HEK293 (cell line): ENCODE data around the gene ADAM17.

ENCODE experiments used
- CTCF ChIA-PET: fragments of 350-600 bp; formaldehyde crosslinking; extraction: SDS; loops from one replicate; lab custom pipeline; 2021; ENCODE audit warnings: antibody characterized with exemption; lab: Yijun Ruan, JAX
- POLR2A ChIA-PET: fragments of 300-600 bp; formaldehyde crosslinking; extraction: SDS; loops from one replicate; lab custom pipeline; 2020; ENCODE audit warnings: antibody characterized with exemption, inconsistent platforms; lab: Yijun Ruan, JAX
- H3K27ac ChIP-seq: fragments of 200-500 bp; sonication (Bioruptor generic); 2 replicates; pipeline ENCODE4 v1.5.1; 2014; ENCODE audit warnings: low read depth, low read length, control low read depth, inconsistent platforms; ENCODE audit errors: extremely low read depth
- H3K36me3 ChIP-seq, 2 experiments: fragments of 200-500 bp in 1 of 2; sonication (Bioruptor generic) in 1 of 2; 1 replicate in 1 of 2; 2 replicates in 1 of 2; pipeline ENCODE4 v1.5.1; 2014 to 2017; ENCODE audit warnings: inconsistent platforms in 2 of 2, low read length in 2 of 2; ENCODE audit not compliant: control insufficient read depth in 2 of 2, insufficient read depth in 1 of 2
- H3K4me1 ChIP-seq: fragments of 200-500 bp; sonication (Bioruptor generic); 2 replicates; pipeline ENCODE4 v1.5.1; 2014; ENCODE audit warnings: mild to moderate bottlenecking, low read length, inconsistent platforms; ENCODE audit not compliant: control insufficient read depth, insufficient read depth
- H3K4me3 ChIP-seq: 2 replicates; pipeline ENCODE4 v1.5.1; 2011; ENCODE audit warnings: low read depth, mild to moderate bottlenecking, control low read depth, low read length, moderate library complexity
- H3K9me3 ChIP-seq: fragments of 200-500 bp; sonication (Bioruptor generic); 2 replicates; pipeline ENCODE4 v1.5.1; 2014; ENCODE audit warnings: low read depth, low read length, inconsistent platforms; ENCODE audit not compliant: control insufficient read depth, insufficient read depth
- GLIS1 ChIP-seq: fragments of 450-650 bp; formaldehyde crosslinking; IDR thresholded peaks from 2 replicates; pipeline ENCODE4 v1.5.1; 2016; ENCODE audit warnings: missing biosample characterization, missing genetic modification characterization
- KLF1 ChIP-seq: fragments of 450-650 bp; formaldehyde crosslinking; IDR thresholded peaks from 2 replicates; pipeline ENCODE4 v1.5.1; 2016; ENCODE audit warnings: missing biosample characterization, missing genetic modification characterization
- KLF8 ChIP-seq: fragments of 450-650 bp; formaldehyde crosslinking; IDR thresholded peaks from 2 replicates; pipeline ENCODE4 v1.5.1; 2016; ENCODE audit warnings: missing biosample characterization, missing genetic modification characterization
- SP2 ChIP-seq: fragments of 450-650 bp; formaldehyde crosslinking; IDR thresholded peaks from 2 replicates; pipeline ENCODE4 v1.5.1; 2016; ENCODE audit warnings: missing biosample characterization, missing genetic modification characterization
- ZNF10 ChIP-seq: fragments of 450-650 bp; formaldehyde crosslinking; IDR thresholded peaks from 2 replicates; pipeline ENCODE4 v1.5.1; 2017; ENCODE audit warnings: missing biosample characterization, missing genetic modification characterization
- ZNF138 ChIP-seq: fragments of 450-650 bp; formaldehyde crosslinking; IDR thresholded peaks from 2 replicates; pipeline ENCODE4 v1.5.1; 2016; ENCODE audit warnings: missing biosample characterization, missing genetic modification characterization, borderline replicate concordance
- ZNF174 ChIP-seq: fragments of 450-650 bp; formaldehyde crosslinking; IDR thresholded peaks from 2 replicates; pipeline ENCODE4 v1.5.0; 2017; ENCODE audit warnings: missing biosample characterization, mild to moderate bottlenecking, missing genetic modification characterization
- ZNF202 ChIP-seq: fragments of 450-650 bp; formaldehyde crosslinking; IDR thresholded peaks from 2 replicates; pipeline ENCODE4 v1.5.1; 2016; ENCODE audit warnings: missing biosample characterization, missing genetic modification characterization, borderline replicate concordance
- ZNF24 ChIP-seq: fragments of 450-650 bp; formaldehyde crosslinking; IDR thresholded peaks from 2 replicates; pipeline ENCODE4 v1.5.1; 2016; ENCODE audit warnings: missing biosample characterization, missing genetic modification characterization
- ZNF248 ChIP-seq: fragments of 450-650 bp; formaldehyde crosslinking; IDR thresholded peaks from 2 replicates; pipeline ENCODE4 v1.5.1; 2017; ENCODE audit warnings: missing biosample characterization, missing genetic modification characterization
- ZNF37A ChIP-seq: fragments of 450-650 bp; IDR thresholded peaks from 2 replicates; pipeline ENCODE4 v1.5.1; 2018; ENCODE audit warnings: missing biosample characterization, missing genetic modification characterization
- ZNF433 ChIP-seq: fragments of 450-650 bp; formaldehyde crosslinking; IDR thresholded peaks from 2 replicates; pipeline ENCODE4 v1.5.1; 2016; ENCODE audit warnings: missing biosample characterization, missing genetic modification characterization, low read depth
- ZNF623 ChIP-seq: fragments of 450-650 bp; formaldehyde crosslinking; IDR thresholded peaks from 2 replicates; pipeline ENCODE4 v1.5.1; 2016; ENCODE audit warnings: missing biosample characterization, missing genetic modification characterization
- ZNF701 ChIP-seq: fragments of 450-650 bp; formaldehyde crosslinking; IDR thresholded peaks from 2 replicates; pipeline ENCODE4 v1.5.1; 2016; ENCODE audit warnings: missing biosample characterization, missing genetic modification characterization
- ZNF76 ChIP-seq: fragments of 450-650 bp; formaldehyde crosslinking; IDR thresholded peaks from 2 replicates; pipeline ENCODE4; 2016; ENCODE audit warnings: low read depth, missing biosample characterization, missing genetic modification characterization, borderline replicate concordance
- ZNF776 ChIP-seq: fragments of 450-650 bp; formaldehyde crosslinking; IDR thresholded peaks from 2 replicates; pipeline ENCODE4 v1.5.0; 2017; ENCODE audit warnings: missing biosample characterization, missing genetic modification characterization, borderline replicate concordance
- ZXDB ChIP-seq: fragments of 450-650 bp; formaldehyde crosslinking; IDR thresholded peaks from 2 replicates; pipeline ENCODE4 v1.5.1; 2016; ENCODE audit warnings: missing biosample characterization, missing genetic modification characterization
- TF ChIP-seq, protein P1 (sequence below): fragments of 450-650 bp; formaldehyde crosslinking; IDR thresholded peaks from 2 replicates; pipeline ENCODE4 v1.5.1; 2016; ENCODE audit warnings: missing biosample characterization, missing genetic modification characterization
- TF ChIP-seq, protein P2 (sequence below): fragments of 450-650 bp; formaldehyde crosslinking; IDR thresholded peaks from 2 replicates; pipeline ENCODE4 v1.5.1; 2016; ENCODE audit warnings: missing biosample characterization, missing genetic modification characterization
- TF ChIP-seq, protein P3 (sequence below): fragments of 450-650 bp; formaldehyde crosslinking; IDR thresholded peaks from 2 replicates; pipeline ENCODE4 v1.5.1; 2016; ENCODE audit warnings: missing biosample characterization, missing genetic modification characterization, low read depth
- TF ChIP-seq, protein P4 (sequence below): fragments of 450-650 bp; formaldehyde crosslinking; IDR thresholded peaks from 2 replicates; pipeline ENCODE4; 2016; ENCODE audit warnings: missing biosample characterization, missing genetic modification characterization
- TF ChIP-seq, protein P5 (sequence below): fragments of 450-650 bp; formaldehyde crosslinking; IDR thresholded peaks from 2 replicates; pipeline ENCODE4 v1.5.1; 2017; ENCODE audit warnings: missing biosample characterization, missing genetic modification characterization
- TF ChIP-seq, protein P6 (sequence below): fragments of 450-650 bp; formaldehyde crosslinking; IDR thresholded peaks from 2 replicates; pipeline ENCODE4 v1.5.1; 2016; ENCODE audit warnings: missing biosample characterization, missing genetic modification characterization

The ADAM17 gene

DNA sequence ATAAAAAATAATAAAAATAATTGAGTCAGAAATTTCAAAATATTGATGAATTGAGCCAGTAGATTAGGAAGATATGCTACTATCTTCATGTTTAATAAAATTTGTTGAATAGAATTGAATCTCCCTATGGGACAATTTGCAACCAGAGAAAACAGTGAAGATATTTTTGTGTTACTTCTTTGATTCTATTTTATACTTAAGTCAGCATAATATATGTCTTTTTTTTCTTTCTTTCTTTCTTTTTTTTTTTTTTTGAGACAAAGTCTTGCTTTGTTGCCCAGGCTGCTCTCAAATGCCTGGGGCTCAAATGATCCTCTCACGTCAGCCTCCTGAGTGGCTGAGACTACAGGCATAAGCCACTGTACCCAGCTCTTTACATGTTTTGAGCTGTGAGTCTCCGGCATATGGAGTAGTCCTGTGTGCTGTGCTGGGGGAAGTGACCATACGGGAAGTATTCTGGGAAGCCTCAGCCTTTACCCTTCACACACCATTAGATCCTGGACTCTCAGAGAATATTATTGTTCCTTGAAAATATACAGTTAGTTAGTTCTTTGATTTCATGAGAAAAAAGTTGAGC is 95.1 kb downstream of the ADAM17 start (continued):
- TF ChIP-seq, protein P1, sequence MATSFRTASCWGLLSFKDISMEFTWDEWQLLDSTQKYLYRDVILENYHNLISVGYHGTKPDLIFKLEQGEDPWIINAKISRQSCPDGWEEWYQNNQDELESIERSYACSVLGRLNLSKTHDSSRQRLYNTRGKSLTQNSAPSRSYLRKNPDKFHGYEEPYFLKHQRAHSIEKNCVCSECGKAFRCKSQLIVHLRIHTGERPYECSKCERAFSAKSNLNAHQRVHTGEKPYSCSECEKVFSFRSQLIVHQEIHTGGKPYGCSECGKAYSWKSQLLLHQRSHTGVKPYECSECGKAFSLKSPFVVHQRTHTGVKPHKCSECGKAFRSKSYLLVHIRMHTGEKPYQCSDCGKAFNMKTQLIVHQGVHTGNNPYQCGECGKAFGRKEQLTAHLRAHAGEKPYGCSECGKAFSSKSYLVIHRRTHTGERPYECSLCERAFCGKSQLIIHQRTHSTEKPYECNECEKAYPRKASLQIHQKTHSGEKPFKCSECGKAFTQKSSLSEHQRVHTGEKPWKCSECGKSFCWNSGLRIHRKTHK = no peak
- TF ChIP-seq, protein P2, sequence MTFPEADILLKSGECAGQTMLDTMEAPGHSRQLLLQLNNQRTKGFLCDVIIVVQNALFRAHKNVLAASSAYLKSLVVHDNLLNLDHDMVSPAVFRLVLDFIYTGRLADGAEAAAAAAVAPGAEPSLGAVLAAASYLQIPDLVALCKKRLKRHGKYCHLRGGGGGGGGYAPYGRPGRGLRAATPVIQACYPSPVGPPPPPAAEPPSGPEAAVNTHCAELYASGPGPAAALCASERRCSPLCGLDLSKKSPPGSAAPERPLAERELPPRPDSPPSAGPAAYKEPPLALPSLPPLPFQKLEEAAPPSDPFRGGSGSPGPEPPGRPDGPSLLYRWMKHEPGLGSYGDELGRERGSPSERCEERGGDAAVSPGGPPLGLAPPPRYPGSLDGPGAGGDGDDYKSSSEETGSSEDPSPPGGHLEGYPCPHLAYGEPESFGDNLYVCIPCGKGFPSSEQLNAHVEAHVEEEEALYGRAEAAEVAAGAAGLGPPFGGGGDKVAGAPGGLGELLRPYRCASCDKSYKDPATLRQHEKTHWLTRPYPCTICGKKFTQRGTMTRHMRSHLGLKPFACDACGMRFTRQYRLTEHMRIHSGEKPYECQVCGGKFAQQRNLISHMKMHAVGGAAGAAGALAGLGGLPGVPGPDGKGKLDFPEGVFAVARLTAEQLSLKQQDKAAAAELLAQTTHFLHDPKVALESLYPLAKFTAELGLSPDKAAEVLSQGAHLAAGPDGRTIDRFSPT = no peak
- TF ChIP-seq ZNF37A (tag by site-specific recombination) (no peak), ZNF76 (tag by site-specific recombination) (no peak), ZNF10 (no peak), ZNF776 (no peak), ZNF433 (tag by site-specific recombination) (no peak)

DNA sequence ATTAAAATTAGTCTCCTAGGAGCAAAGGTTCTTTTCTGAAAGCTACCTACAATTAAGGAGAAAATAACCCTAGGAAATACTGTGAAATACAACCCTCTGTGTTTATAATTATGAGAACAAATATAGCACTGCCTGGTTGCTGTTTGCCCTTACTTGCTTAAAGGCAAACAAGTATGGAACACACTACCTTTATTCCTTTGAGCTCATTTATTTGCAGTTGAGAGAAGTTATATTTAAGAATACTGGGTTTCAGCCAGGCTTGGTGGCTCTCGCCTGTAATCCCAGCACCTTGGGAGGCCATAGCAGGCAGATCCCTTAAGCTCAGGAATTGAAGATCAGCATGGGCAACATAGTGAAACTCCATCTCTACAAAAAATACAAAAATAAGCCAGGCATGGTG is 104.4 kb downstream of the ADAM17 start:
- CTCF ChIA-PET = no interaction called here
- Histone ChIP-seq H3K4me3 (no peak overlapping the region), H3K9me3 (no peaks in the 10 kb centered on the region), H3K4me1 (no peaks in the 10 kb centered on the region), H3K27ac (no peak overlapping the region), H3K36me3 (peaks cover 72 to 79% of the 10 kb centered on the region in 2 experiments)
- TF ChIP-seq ZNF701 (no peak), ZNF248 (tag by site-specific recombination) (no peak), SP2 (tag by site-specific recombination) (no peak), ZNF138 (no peak)
- TF ChIP-seq, protein P3, sequence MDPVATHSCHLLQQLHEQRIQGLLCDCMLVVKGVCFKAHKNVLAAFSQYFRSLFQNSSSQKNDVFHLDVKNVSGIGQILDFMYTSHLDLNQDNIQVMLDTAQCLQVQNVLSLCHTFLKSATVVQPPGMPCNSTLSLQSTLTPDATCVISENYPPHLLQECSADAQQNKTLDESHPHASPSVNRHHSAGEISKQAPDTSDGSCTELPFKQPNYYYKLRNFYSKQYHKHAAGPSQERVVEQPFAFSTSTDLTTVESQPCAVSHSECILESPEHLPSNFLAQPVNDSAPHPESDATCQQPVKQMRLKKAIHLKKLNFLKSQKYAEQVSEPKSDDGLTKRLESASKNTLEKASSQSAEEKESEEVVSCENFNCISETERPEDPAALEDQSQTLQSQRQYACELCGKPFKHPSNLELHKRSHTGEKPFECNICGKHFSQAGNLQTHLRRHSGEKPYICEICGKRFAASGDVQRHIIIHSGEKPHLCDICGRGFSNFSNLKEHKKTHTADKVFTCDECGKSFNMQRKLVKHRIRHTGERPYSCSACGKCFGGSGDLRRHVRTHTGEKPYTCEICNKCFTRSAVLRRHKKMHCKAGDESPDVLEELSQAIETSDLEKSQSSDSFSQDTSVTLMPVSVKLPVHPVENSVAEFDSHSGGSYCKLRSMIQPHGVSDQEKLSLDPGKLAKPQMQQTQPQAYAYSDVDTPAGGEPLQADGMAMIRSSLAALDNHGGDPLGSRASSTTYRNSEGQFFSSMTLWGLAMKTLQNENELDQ = no peak
- POLR2A ChIA-PET = no interaction called here

DNA sequence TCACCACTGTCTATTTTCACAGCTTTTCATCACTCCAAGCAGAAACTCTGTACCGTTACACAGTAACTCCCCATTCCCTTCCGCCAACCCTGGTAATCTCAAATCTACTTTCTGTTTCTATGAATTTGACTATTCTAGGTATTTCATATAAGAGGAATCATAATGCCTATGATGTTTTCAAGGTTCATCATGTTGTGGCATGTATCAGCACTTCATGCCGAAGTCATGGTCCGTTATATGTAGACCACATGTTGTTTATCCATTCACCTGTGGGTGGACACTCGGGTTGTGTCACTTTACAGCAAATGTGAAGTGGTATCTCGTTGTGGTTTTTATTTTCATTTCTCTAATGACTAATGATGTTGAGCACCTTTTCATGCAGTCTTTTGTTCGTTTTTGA is 110.5 kb downstream of the ADAM17 start:
- Histone ChIP-seq H3K4me3 (no peak overlapping the region), H3K9me3 (no peaks in the 10 kb centered on the region), H3K27ac (no peak overlapping the region), H3K4me1 (no peaks in the 10 kb centered on the region), H3K36me3 (peaks cover 61 to 85% of the 10 kb centered on the region in 2 experiments)
- POLR2A ChIA-PET = no interaction called here
- CTCF ChIA-PET = no interaction called here
- TF ChIP-seq ZNF174 (tag by site-specific recombination) (no peak), GLIS1 (tag by site-specific recombination) (no peak), KLF8 (tag by site-specific recombination) (no peak), ZNF623 (no peak), ZNF202 (tag by site-specific recombination) (no peak), ZNF37A (tag by site-specific recombination) (no peak), ZNF24 (tag by site-specific recombination) (no peak), KLF1 (tag by site-specific recombination) (no peak), ZXDB (tag by site-specific recombination) (no peak)
- TF ChIP-seq, protein P4, sequence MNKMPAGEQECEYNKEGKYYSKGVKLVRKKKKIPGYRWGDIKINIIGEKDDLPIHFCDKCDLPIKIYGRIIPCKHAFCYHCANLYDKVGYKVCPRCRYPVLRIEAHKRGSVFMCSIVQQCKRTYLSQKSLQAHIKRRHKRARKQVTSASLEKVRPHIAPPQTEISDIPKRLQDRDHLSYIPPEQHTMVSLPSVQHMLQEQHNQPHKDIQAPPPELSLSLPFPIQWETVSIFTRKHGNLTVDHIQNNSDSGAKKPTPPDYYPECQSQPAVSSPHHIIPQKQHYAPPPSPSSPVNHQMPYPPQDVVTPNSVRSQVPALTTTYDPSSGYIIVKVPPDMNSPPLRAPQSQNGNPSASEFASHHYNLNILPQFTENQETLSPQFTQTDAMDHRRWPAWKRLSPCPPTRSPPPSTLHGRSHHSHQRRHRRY (tag by site-specific recombination) = no peak
- TF ChIP-seq, protein P5, sequence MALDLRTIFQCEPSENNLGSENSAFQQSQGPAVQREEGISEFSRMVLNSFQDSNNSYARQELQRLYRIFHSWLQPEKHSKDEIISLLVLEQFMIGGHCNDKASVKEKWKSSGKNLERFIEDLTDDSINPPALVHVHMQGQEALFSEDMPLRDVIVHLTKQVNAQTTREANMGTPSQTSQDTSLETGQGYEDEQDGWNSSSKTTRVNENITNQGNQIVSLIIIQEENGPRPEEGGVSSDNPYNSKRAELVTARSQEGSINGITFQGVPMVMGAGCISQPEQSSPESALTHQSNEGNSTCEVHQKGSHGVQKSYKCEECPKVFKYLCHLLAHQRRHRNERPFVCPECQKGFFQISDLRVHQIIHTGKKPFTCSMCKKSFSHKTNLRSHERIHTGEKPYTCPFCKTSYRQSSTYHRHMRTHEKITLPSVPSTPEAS (tag by site-specific recombination) = no peak
- TF ChIP-seq, protein P6, sequence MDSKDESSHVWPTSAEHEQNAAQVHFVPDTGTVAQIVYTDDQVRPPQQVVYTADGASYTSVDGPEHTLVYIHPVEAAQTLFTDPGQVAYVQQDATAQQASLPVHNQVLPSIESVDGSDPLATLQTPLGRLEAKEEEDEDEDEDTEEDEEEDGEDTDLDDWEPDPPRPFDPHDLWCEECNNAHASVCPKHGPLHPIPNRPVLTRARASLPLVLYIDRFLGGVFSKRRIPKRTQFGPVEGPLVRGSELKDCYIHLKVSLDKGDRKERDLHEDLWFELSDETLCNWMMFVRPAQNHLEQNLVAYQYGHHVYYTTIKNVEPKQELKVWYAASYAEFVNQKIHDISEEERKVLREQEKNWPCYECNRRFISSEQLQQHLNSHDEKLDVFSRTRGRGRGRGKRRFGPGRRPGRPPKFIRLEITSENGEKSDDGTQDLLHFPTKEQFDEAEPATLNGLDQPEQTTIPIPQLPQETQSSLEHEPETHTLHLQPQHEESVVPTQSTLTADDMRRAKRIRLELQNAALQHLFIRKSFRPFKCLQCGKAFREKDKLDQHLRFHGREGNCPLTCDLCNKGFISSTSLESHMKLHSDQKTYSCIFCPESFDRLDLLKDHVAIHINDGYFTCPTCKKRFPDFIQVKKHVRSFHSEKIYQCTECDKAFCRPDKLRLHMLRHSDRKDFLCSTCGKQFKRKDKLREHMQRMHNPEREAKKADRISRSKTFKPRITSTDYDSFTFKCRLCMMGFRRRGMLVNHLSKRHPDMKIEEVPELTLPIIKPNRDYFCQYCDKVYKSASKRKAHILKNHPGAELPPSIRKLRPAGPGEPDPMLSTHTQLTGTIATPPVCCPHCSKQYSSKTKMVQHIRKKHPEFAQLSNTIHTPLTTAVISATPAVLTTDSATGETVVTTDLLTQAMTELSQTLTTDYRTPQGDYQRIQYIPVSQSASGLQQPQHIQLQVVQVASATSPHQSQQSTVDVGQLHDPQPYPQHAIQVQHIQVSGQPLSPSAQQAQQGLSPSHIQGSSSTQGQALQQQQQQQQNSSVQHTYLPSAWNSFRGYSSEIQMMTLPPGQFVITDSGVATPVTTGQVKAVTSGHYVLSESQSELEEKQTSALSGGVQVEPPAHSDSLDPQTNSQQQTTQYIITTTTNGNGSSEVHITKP (tag by site-specific recombination) = no peak
